Measurements from ENCODE around the gene ADH6. TPM values are rescaled to one million over a fixed set of nuclear protein-coding genes. Genes with fewer than 3 reads are reported as not detected.

ADH6 gene
- total RNA-seq, 2 donors from 2014 or later = not detected

DNA sequence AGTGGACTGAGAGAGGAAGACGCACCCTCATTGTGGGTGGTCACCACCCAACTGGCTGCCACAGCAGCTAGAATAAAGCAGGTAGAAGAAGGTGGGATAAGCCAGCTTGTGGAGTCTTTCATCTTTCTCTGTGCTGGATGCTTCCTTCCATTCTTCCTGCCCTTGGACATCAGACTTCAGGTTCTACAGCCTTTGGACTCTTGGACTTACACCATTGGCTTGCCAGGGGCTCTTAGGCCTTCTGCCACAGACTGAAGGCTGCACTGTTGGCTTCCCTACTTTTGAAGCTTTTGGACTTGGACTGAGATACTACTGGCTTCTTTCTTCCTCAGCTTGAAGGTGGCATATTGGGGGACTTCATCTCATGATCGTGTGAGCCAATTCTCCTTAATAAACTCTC, 33.5 kb downstream of the ADH6 start:
- Histone ChIP-seq H3K27me3 (replicated peaks; ENCODE audit: insufficient read depth) (no peaks in the 10 kb centered on the region), H3K4me3 (no peak overlapping the region), H3K4me1 (replicated peaks) (no peaks in the 10 kb centered on the region), H3K9me3 (no peaks in the 10 kb centered on the region), H3K36me3 (no peaks in the 10 kb centered on the region), H3K27ac (no peak overlapping the region)
- WGBS = 98% methylated on average over 2 of the region's 2 CpGs
- TF ChIP-seq POLR2A (IDR thresholded peaks at IDR 0.05) = no peak
- no peak for DNase-seq (ENCODE audit: low spot score)
- intact Hi-C loops (cut with DNase I) = no loop called here

DNA sequence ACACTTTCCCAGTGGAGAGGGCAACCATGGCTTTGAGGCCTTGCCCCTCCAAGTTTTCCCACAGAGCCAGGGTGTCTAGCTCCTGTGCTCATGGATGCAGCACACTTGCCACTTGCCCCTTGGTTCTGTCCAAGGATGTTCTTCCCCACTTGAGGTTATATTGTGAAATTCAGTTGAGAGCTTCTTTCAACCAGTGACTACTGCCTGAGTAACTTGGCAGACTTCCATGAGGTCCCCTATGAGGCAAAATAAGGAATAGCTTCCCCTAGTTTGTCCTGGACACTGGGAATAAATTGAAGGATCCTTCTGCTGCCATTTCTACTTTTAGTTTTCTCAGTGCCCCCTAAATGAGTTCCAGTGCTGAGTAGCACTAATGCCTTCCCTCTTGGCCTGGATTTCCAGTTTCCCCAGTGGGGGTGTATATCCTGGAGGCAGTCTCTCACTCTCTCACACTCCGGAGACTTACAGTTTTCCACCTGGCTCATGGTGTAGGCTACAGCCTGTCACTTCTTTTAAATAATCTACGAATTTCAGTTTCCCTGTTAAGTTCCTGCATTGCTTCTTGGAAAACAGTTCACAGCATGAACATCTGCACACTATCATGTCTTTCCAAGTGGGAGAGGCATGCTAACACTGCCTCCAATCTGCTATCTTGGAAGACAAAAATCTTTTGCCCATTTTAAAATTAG, 38.5 kb downstream of the ADH6 start:
- Histone ChIP-seq H3K9me3 (no peaks in the 10 kb centered on the region), H3K4me1 (replicated peaks) (no peaks in the 10 kb centered on the region), H3K27ac (no peak overlapping the region), H3K27me3 (replicated peaks; ENCODE audit: insufficient read depth) (no peaks in the 10 kb centered on the region), H3K36me3 (no peaks in the 10 kb centered on the region), H3K4me3 (no peak overlapping the region)
- 62% methylated on average over 2 of the region's 2 CpGs for WGBS
- no peak for DNase-seq (ENCODE audit: low spot score)
- intact Hi-C loops (cut with DNase I) = no loop called here
- TF ChIP-seq POLR2A (IDR thresholded peaks at IDR 0.05) = no peak
- TF ChIP-seq POLR2AphosphoS5 (IDR thresholded peaks at IDR 0.05) = no peak
- TF ChIP-seq, protein P1, sequence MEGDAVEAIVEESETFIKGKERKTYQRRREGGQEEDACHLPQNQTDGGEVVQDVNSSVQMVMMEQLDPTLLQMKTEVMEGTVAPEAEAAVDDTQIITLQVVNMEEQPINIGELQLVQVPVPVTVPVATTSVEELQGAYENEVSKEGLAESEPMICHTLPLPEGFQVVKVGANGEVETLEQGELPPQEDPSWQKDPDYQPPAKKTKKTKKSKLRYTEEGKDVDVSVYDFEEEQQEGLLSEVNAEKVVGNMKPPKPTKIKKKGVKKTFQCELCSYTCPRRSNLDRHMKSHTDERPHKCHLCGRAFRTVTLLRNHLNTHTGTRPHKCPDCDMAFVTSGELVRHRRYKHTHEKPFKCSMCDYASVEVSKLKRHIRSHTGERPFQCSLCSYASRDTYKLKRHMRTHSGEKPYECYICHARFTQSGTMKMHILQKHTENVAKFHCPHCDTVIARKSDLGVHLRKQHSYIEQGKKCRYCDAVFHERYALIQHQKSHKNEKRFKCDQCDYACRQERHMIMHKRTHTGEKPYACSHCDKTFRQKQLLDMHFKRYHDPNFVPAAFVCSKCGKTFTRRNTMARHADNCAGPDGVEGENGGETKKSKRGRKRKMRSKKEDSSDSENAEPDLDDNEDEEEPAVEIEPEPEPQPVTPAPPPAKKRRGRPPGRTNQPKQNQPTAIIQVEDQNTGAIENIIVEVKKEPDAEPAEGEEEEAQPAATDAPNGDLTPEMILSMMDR (IDR thresholded peaks at IDR 0.05) = no peak

DNA sequence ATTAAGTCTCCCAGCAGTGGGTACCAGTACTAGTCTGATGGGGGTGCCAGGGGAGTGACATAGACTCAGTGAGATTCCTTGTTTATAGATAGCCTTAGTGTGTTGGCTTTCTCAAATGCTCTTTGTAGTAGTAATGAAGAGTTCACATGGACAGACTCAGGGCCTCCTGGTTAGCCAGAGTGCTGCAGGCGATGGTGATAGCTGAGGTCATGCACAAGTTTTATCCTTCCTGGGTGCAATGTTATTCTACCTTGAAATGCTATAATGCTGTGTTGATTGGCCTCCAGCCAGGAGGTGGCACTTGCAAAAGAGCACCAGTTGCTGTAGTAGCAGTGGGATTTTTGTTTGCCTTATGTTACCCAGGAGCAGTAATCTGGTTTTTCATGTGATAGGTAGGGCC, 39.4 kb downstream of the ADH6 start:
- no peaks in the 10 kb centered on the region for H3K4me1 ChIP-seq (replicated peaks)
- no peak overlapping the region for H3K4me3 ChIP-seq
- no peak overlapping the region for H3K27ac ChIP-seq
- TF ChIP-seq POLR2A (IDR thresholded peaks at IDR 0.05) (no peak), POLR2AphosphoS5 (IDR thresholded peaks at IDR 0.05) (no peak)
- TF ChIP-seq, protein P1 (IDR thresholded peaks at IDR 0.05) = no peak
- no peaks in the 10 kb centered on the region for H3K9me3 ChIP-seq
- no peaks in the 10 kb centered on the region for H3K36me3 ChIP-seq
- intact Hi-C loops (cut with DNase I) = no loop called here
- H3K27me3 ChIP-seq (replicated peaks; ENCODE audit: insufficient read depth) = no peaks in the 10 kb centered on the region
- 85% methylated on average over 1 of the region's 1 CpG for WGBS
- DNase-seq (ENCODE audit: low spot score) = no peak

DNA sequence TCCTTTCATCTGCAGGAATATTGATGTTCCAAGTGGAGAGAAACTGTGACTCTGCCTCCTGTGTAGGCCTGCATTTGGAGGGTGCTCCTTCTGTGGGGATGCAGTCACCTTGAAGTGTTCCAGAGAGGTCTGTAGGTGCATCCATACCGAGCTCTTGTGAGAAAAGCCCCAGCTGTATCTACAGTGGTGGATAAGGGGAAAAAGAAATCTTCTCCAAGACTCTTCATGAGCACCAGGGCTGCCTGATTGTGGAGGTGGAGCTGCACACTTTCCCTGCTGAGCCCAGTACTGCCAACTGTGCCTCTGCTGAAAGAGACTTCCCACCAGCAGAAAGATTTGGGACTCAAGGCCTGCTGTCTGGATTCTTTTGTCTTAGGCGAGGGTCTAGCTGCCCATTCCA, 39.9 kb downstream of the ADH6 start:
- TF ChIP-seq POLR2A (IDR thresholded peaks at IDR 0.05) (no peak), POLR2AphosphoS5 (IDR thresholded peaks at IDR 0.05) (no peak)
- TF ChIP-seq, protein P1 (IDR thresholded peaks at IDR 0.05) = no peak
- Histone ChIP-seq H3K4me3 (no peak overlapping the region), H3K36me3 (no peaks in the 10 kb centered on the region), H3K4me1 (replicated peaks) (no peaks in the 10 kb centered on the region), H3K27me3 (replicated peaks; ENCODE audit: insufficient read depth) (no peaks in the 10 kb centered on the region), H3K27ac (no peak overlapping the region), H3K9me3 (no peaks in the 10 kb centered on the region)
- intact Hi-C loops (cut with DNase I) = no loop called here
- WGBS = 87% methylated on average over 2 of the region's 2 CpGs
- no peak for DNase-seq (ENCODE audit: low spot score)

DNA sequence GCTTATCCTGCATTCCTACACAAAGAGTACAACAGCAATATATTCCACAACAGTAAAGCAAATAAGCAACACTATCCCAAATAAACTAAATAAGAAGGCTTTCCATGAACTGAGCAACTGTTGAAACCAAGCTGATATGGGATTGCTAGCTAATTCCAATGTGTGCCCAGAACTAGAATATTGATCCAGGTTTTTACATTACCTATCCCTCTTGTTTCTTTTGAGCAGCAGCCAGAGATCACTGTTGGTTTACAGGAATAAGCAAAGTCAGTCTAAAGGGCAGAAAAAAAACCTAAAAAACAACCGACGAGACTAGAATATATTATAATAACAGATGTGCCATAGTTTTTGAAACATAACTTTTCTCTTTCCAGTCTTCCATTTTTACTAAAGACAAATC, 52.5 kb downstream of the ADH6 start:
- no peak for DNase-seq (ENCODE audit: low spot score)
- H3K27ac ChIP-seq = no peak overlapping the region
- no peaks in the 10 kb centered on the region for H3K9me3 ChIP-seq
- intact Hi-C loops (cut with DNase I) = no loop called here
- H3K27me3 ChIP-seq (replicated peaks; ENCODE audit: insufficient read depth) = no peaks in the 10 kb centered on the region
- H3K4me3 ChIP-seq = no peak overlapping the region
- H3K36me3 ChIP-seq = no peaks in the 10 kb centered on the region
- TF ChIP-seq POLR2AphosphoS5 (IDR thresholded peaks at IDR 0.05) (no peak), POLR2A (IDR thresholded peaks at IDR 0.05) (no peak)
- TF ChIP-seq, protein P1 (IDR thresholded peaks at IDR 0.05) = no peak
- 90% methylated on average over 2 of the region's 2 CpGs for WGBS
- no peaks in the 10 kb centered on the region for H3K4me1 ChIP-seq (replicated peaks)

Measured in prostate gland (tissue), 2 donors.